Measurements from ENCODE around the gene AOC3.
"Not testable (repeated sequence)": the region's sequence is repeated elsewhere in the genome, so short reads cannot be mapped to it uniquely, and the experiment has no call there.

AOC3 gene

GRCh38 chr17:42849451-42850181, 1.4 kb upstream of the AOC3 start:
- no peak for TF ChIP-seq CTCF (IDR thresholded peaks at IDR 0.05; ENCODE audit: low read length, missing control alignments)
- no peak for DNase-seq (ENCODE audit: low read depth)

GRCh38 chr17:42851371-42852240, 607 bp downstream of the AOC3 start:
- H3K4me3 ChIP-seq (replicated peaks; ENCODE audit: low read depth, low read length): not testable (repeated sequence)

More at GRCh38 chr17:42849451-42850181, 1.4 kb upstream of the AOC3 start:
- H3K4me3 ChIP-seq (replicated peaks; ENCODE audit: low read depth, low read length): no peak overlapping the region

GRCh38 chr17:42852351-42852750, 1.4 kb downstream of the AOC3 start:
- no peak for DNase-seq (ENCODE audit: low read depth)
- no peak for TF ChIP-seq CTCF (IDR thresholded peaks at IDR 0.05; ENCODE audit: low read length, missing control alignments)
- no peak overlapping the region for H3K4me3 ChIP-seq (replicated peaks; ENCODE audit: low read depth, low read length)

More at GRCh38 chr17:42851371-42852240, 607 bp downstream of the AOC3 start:
- DNase-seq (ENCODE audit: low read depth): not testable (repeated sequence)

- no peak for TF ChIP-seq CTCF (IDR thresholded peaks at IDR 0.05; ENCODE audit: low read length, missing control alignments)
- no peak overlapping the region for H3K4me3 ChIP-seq (replicated peaks; ENCODE audit: low read depth, low read length)
- no peak for DNase-seq (ENCODE audit: low read depth)
These were observed 2.0 kb downstream of the AOC3 start for GRCh38 chr17:42853004-42853403.

- TF ChIP-seq CTCF (IDR thresholded peaks at IDR 0.05; ENCODE audit: low read length, missing control alignments): no peak
- H3K4me3 ChIP-seq (replicated peaks; ENCODE audit: low read depth, low read length): no peak overlapping the region
- DNase-seq (ENCODE audit: low read depth): no peak
These were observed 2.6 kb downstream of the AOC3 start for GRCh38 chr17:42853597-42853967.

GRCh38 chr17:42853968-42854790, 3.2 kb downstream of the AOC3 start:
- TF ChIP-seq CTCF (IDR thresholded peaks at IDR 0.05; ENCODE audit: low read length, missing control alignments): no peak
- DNase-seq (ENCODE audit: low read depth): no peak
- no peak overlapping the region for H3K4me3 ChIP-seq (replicated peaks; ENCODE audit: low read depth, low read length)

All from fibroblast of pulmonary artery (primary cell).